HG03039 (cell line): ENCODE results near the gene CACNB3.
"Not testable (repeated sequence)": the region's sequence is repeated elsewhere in the genome, so short reads cannot be mapped to it uniquely, and the experiment has no call there.

ENCODE experiments used
- ATAC-seq: cut with Tn5 transposase; IDR thresholded peaks from one replicate; pipeline ENCODE4 v1.9.1; 2021; ENCODE audit warnings: mild to moderate bottlenecking, moderate library complexity; ENCODE audit not compliant: unreplicated experiment

Gene CACNB3

DNA sequence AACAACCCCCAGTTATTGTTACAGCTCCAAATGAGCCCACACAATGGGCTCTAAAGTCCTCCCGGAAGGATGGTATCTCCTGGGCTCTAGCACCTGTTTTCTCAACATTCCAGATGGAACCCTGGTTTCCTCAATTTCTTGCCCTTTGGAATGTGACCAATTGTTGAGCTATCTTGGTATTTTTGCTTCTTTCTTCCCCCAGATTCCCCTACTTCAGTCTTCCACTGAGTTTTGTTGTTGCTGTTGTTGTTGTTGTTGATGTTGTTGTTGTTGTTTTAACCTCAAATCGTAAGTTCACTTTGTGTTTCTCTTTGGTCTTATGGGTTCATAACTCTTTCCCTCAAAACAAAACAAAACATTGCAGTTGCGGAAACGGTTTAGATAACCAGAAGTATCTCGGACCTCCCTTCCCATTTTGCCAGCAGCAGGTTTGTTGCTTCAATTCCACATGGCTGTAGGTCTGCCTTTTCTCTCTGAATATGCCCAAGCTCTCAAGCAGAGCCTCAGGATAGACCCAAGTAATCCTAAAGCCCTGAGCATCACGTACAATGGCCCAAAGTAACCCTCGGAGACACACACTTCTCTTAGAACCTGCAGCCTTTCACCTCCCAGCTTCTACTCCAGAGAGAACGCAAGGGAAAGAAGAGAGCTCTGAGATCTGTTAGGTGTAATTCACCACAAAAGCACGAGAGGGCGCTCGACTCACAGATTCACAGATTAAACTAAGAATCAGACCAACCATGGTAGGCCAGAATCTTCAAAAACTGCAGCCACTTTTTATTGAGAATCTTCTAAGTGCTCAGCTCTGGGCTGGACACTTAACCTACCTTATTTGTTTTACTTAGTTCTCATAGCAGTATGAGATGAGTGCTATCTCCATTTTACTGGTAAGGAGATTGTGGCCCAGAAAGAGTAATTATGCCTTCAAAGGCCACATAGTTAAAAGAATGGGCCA is 34.7 kb downstream of the CACNB3 start:
- peak; percentile 4 for ATAC-seq

DNA sequence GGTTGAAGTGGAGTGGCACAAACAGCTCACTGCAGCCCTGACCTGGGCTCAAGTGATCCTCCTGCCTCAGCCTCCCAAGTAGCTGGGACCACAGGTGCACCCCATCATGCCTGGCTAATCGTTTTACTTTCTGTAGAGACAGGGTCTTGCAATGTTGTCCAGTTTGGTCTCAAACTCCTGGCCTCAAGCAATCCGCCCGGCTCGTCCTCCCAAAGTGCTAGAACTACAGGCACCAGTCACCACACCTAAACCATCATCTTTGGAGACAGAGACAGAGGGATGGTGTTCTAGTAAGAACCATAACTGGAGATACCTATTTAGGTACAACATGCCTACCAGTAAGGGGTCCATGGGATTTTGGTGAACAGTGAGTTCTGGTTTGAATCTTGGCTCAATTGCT is 36.2 kb downstream of the CACNB3 start:
- ATAC-seq = no peak

- not testable (repeated sequence) for ATAC-seq
Measured at GRCh38 chr12:48854932-48855331, 36.6 kb downstream of the CACNB3 start.

GRCh38 chr12:48856379-48856778 is 38.1 kb downstream of the CACNB3 start:
- ATAC-seq = no peak

DNA sequence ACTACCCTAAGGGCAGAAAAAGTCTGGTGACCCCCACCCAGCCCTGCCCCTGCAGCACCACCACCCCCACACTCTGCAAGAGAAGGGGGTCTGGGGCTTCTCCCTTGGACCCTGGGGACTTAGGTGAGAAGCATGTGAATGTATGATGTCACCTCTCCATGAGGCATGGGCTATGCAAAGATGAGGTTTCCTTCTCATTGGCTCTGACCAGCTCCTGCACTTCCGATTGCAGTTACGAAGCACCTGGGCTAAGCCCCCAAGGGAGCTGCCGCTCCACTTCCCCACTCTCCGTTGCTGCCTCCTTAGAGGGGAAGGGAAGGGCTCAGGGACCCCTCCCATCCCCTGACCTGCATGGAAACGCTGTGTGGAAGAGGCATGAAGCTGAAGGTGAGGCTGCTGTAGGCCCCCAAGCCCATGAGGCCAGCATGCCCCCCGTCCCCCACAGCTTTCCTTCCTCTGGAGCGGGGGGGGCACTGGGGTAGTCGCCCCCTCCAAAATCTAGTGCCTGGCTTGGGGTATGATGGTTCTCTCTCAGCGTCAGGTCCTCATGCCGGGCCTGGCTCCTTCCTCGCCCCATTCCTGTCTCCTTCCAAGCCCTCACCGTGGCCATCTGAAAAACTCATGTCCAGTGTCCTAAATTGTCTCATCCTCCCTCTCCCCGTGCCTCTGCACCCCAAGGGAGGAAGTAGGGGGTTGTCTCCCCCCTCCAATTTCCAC is 39.1 kb downstream of the CACNB3 start:
- ATAC-seq = no peak

DNA sequence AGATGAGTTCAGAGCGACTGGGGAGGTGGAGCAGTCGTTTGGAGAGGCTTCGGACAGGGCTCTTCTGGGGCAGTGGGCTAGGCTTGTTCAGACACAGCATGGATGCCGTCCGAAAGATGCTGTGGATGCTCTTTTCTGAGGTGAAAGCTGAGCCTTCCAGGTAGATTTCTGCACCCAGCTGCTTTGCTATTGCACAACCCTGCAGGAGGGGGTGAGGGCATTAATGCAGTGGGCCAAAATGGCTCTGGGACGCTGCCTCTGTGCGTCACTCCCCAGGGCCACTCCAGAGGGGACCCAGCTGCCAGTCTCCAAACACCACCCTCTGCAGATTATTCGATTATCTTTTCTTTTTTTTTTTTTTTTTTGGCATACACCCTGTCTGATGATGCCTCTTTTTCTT is 39.7 kb downstream of the CACNB3 start:
- no peak for ATAC-seq

- ATAC-seq = no peak
Measured at GRCh38 chr12:48859607-48860006, 41.3 kb downstream of the CACNB3 start.

DNA sequence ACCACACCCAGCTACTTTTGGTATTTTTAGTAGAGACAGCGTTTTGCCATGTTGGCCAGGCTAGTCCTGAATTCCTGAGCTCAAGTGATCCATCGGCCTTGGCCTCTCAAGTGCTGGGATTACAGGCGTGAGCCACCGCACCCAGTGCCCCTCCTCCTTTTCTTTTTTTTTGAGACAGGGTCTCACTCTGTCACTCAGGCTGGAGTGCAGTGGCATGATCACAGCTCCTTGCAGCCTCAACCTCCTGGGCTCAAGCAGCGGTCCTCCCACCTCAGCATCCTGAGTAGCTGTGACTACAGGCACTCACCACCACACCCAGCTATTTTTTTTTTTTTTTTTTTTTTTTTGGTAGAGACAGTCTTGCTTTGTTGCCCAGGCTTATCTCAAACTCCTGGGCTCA is 41.9 kb downstream of the CACNB3 start:
- ATAC-seq = not testable (repeated sequence)

DNA sequence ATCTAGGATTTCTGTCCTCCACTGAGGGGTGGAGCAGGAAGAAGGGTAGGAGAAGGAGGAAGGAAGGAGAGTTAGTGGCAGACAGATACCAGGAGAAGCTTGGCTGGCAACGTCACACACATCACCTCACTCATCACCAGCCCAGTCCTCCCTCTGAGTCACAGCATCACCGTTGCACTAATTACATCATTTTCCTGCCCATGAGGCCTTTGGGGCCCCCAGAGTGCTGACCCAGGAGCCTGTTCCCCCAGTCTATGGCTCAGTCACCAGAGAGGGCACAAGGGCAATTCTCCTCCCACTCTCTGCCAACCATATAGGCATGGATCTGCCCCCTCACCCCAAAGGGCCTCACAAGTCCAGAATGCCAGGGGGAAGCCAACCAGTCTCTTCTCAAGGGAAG is 42.8 kb downstream of the CACNB3 start:
- no peak for ATAC-seq

DNA sequence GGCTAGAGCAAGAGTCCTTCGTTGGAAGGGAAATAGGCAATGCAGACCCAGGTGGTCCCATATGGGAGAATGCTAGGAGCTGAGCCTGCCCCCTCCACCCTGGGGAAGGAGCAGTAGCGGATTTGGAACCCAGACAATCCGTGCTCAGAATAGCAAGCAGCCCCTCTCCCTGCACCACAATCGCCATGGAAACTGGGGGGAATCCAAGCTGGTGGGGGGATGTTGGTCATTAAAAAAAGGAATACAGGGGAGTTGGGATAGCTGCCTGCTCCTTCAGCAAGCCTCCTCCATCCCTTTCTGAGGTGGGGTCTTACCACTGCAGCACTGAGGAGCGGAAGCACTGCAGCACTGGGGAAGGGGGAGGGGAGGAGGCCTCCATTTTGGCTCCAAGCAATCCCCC is 44.5 kb downstream of the CACNB3 start:
- no peak for ATAC-seq

DNA sequence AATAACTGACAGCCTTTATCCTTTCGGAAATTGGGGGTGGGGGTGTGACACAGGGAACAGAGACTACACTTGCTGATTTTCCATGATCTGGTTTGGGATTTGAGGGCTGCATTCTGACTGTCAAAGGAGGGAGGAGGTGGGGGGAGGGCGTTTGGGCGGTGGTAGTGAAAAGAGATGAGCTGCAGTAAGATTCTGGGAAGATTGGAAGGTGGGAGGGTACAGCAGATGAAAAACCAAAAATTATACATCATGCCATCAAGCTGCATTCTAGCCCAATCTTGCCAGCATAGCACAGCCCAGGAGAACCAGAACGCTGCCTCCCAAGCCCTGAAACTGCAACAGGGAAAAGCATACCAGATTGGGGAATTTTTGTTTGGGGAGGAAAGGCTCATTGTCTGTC is 45.0 kb downstream of the CACNB3 start:
- ATAC-seq = no peak

GRCh38 chr12:48865281-48866051 is 47.2 kb downstream of the CACNB3 start, which contains the start of gene RND1:
TSS of gene RND1 (minus strand) at chr12:48865870. CDS start at chr12:48865767, 103 bp downstream.
- ATAC-seq = peak; percentile 88

- peak; percentile 32 for ATAC-seq
Measured at GRCh38 chr12:48866052-48866711, 47.9 kb downstream of the CACNB3 start.

GRCh38 chr12:48868451-48868850 is 50.2 kb downstream of the CACNB3 start:
- no peak for ATAC-seq

DNA sequence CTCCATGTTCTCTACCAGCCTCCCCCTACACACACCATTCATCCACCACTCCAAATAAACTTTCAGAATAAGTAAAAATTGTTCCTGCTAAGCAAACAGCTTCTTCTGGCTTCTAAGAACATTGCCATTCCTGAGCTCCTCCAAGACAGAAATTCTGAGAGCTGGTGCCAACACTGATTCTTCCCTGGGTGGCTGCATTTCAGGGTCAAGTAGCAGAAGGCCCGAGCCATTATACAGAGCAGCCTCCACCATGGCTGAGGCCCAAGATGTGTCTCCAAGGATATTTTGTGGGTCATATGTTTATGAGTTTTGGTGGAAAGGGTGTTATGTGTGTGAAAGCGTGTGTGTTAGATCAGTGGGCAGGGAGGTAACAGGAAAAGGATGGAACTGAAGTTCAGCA is 50.9 kb downstream of the CACNB3 start:
- no peak for ATAC-seq

DNA sequence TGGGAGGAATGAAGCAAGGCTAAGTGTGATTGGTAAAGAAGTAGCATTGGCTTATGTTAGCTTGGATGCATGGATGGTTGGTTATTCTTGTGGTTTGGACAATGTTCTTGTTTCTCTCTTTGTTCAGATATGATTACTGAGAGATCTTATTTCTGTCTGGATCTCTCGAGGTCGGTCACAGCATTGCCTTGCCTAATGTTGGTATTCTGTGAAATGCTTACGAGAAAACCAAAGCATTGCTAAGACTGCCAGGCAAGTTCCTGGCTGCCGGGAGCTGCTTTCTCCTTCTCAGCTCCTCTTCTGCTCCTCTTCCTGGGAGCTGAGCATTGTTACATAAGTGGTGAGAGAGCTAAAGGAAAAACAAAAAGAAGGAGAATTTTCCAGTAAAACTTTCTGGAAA is 54.8 kb downstream of the CACNB3 start:
- no peak for ATAC-seq

GRCh38 chr12:48873534-48873933 is 55.2 kb downstream of the CACNB3 start:
- ATAC-seq = not testable (repeated sequence)

DNA sequence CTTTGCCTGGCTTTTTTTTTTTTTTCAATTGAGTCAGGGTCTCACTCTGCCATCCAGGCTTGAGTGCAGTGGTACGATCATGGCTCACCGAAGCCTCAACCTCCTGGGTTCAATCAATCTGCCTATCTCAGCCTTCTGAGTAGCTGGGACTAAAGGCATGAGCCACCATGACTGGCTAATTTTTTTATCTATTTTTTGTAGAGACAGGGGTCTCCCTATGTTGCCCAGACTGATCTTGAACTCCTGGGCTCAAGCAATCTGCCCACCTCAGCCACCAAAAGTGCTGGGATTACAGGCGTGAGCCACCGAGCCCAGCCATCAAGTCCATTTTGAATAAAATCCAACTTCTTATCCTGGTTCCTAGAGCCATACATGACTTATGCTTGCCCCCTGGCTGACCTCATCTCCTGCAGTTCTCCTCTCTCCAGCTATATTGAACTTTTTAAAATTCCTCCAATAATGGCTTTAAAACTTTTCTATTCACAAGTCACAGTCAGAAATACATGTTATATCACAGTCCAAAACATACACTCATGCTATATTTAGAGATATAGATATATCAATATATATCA is 57.7 kb downstream of the CACNB3 start:
- no peak for ATAC-seq
